Renal cortex interstitium (tissue), 11 donors: ENCODE data around the gene CYP27C1. TPM values are rescaled to one million over a fixed set of nuclear protein-coding genes. Genes with fewer than 3 reads are reported as not detected.

Experiments used
- DNase-seq, 11 donors: peaks; one replicate each; pipeline ENCODE4 v3.0.0-alpha.2; 2013; ENCODE audit warnings: low read depth in 9 of 11, low spot score in 4 of 11; ENCODE audit errors: extremely low read depth in 1 of 11
- polyA plus RNA-seq, 3 donors: library from polyadenylated mRNA; unstranded; fragments of 120-200 nt; gene quantifications; one replicate each; pipeline ENCODE4 v1.2.1, GENCODE V29; 2013; ENCODE audit not compliant: insufficient read length in 3 of 3

CYP27C1 gene
- polyA plus RNA-seq, 3 donors, result 7.0 to 12.3 (median 8.9) TPM

DNA sequence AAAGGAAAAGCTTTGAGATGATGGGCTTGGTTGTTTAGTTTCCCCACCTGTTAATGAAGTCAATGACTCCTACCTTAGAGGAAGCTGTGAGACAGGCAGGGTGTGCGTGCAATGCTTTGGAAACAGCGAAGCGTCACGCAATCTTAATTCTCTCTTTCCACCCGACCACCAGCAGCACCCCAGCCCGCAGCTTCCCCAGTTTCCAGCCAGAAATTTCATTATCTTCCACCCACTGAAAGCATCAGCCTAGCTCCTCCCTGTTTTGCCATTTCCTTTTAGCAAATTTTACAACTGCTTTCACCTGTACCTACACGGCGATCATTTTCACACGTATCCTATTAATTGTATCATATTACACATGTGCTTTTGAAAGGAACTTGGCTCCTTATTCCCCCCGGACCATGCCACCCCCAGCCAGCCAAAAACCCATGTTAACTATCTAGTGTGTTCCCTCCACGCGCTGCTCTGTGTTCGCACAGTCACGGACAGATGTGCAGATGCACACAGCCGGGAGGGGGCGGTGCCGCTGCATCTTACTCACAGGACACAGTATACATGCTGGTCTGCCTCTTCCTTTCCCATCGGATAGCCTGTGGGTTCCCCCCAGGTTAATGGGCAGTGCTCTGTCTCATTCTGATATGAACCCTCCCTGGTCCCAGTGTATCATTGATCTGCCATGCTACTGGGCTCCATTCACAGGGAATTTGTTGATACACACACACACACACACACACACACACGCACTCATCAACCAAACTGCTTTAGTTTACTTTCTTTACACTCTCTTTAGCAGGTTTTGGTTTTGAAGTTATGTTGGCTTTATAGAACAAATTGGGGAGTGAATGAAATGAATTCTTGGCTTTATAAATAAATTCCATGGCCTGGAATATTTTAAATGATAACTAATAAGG is 22.4 kb downstream of the CYP27C1 start:
- DNase-seq, result peak in 1 of 11 donors; percentile 31

DNA sequence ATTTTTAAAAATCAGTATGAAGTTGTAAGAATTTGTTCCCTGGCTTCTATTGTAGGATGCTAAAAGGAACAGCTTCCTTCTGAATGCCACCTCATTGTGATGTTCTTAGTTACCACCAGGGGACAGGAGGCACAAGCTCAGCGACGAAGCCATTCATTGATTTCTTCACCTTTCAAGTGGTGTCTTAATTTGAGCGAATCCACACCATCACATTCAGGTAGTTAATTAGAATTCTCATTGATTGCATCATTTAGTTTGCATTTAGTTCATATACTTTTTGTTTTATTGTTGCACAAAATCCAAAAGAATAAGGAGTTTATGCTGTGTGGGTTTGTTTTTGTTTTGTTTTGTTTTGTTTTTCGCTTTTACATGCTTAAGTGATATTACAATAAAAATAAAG is 23.1 kb downstream of the CYP27C1 start:
- no peak for DNase-seq

DNA sequence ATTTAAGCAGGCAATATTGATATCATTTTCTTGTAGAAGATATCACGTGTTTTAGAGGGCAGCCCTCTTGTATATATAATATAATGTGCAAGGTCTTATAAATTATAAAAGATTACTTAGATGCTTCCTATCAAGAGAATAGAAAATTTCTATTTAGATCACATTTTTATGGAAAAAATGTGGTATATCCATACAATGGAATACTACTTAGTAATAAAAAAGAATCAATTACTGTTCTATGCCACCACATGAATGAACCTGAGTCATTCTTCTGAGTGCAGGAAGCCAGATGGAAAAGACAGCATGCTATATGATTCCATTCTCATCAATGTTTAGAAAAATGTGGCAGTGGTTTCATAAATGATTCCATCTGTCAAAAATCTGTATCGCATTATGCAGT is 23.6 kb downstream of the CYP27C1 start:
- DNase-seq, result no peak

DNA sequence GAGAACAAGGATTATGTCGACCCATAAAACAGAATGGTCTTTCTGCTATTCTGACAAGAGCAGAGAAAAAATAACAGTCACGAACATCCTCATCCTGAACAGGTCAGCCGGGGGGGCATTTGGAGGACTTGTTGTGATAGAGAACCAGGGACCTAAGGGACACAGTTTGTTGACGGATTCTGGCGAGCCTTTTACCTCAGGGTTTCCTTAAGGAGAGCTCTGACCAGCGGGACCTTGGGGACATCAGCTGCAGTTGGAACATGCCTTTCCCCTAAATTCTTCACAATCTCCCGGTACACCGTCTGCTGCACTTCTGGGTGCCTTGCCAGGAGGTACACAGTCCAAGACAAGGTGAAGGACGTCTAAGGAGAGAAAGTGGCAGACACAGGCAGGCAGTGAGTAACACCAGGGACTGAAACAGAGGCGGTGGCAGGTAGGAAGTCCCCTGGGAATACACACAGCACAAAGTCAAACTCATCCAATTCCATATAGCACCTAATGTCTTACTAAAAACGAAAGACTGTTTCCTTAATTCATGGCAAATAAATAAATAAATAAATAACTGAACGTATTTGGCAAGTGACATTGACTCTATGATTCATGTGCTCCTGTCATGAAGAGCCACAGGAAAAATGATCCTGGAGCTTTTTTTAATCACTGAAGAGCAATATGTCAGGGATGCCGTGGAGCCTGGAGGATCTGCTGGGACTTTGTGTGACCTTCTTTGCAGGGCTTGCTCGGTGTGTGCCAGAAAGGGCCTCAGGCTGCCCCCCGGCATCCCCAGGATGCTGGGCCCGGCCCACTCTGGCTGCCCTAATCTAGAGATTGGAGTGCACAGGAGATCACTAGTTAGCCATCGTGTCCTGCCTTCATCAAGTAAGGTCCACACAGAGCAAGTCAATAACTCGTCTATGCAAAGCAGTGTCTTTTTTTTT is 24.7 kb downstream of the CYP27C1 start:
- DNase-seq, result no peak

DNA sequence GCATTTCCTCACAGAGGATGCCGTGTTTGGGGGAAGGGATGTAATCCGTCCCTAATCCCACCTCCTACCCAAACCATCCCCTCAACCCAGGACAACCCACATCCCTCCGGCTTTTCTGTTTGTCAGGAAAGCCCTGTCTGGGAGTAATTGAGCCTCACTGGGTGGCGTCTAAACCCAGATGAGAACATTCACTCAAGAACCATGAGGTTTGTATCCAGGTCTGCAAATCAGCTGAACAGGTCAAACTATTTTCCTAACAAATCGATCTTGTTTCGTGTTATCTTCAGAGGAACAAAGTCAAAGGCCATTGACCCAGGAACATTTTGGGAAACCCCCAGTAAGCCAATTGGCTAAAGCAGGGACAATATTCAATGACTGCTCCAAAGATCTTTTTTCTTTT is 25.7 kb downstream of the CYP27C1 start:
- no peak for DNase-seq

DNA sequence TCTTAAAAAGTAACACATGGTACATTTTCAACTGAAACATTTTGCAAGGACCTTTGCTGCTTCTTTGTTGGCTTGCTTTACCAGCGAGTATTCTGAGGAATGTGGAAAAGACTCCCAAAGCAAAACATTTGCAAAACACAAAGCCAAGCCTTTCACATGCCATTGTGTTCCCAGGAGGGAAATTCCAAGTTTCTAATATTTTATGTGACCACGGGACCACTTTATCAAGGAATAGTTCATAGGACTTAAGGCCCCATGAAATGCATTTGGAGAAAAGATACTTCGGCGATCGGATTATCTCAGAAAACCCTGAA is 26.2 kb downstream of the CYP27C1 start:
- peak in 1 of 11 donors; percentile 49 for DNase-seq

DNA sequence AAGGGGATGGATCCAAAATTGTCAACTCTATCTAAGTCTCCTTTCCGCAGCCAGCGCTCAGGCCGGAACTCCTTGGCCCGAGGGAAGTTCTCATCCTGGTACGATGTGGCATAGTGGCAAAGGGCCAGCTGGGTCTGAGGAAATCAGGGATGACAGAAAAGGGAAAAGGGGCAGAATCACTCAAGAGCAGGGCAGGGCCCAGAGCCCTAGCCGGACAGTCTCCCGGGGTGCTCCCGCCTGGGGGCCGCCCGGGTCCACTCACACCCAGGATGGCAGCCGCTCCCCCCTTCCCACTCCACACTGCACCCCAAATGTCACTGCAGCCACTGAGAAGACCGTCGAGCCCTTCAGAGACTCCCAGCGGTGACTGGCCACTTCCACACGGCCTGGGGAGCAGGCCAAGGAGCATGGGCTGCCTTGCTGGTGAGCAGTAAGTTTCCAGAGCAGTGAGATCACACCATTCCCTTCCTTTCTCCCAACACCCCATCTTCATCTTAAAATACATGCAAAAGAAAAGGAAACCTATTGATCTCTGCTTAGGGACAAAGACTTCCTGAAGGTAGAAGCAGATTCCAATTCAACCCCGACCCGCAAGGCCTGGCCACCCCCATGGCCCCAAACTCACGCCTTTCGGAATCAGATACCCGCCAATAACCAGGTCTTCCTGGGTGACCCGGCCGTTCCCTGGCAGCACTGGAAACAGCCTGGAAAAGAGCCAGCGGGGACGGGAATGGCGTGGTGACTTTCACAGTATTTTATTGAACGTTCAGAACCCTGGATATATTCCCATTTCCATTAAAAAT is 26.7 kb downstream of the CYP27C1 start:
- DNase-seq, result no peak

DNA sequence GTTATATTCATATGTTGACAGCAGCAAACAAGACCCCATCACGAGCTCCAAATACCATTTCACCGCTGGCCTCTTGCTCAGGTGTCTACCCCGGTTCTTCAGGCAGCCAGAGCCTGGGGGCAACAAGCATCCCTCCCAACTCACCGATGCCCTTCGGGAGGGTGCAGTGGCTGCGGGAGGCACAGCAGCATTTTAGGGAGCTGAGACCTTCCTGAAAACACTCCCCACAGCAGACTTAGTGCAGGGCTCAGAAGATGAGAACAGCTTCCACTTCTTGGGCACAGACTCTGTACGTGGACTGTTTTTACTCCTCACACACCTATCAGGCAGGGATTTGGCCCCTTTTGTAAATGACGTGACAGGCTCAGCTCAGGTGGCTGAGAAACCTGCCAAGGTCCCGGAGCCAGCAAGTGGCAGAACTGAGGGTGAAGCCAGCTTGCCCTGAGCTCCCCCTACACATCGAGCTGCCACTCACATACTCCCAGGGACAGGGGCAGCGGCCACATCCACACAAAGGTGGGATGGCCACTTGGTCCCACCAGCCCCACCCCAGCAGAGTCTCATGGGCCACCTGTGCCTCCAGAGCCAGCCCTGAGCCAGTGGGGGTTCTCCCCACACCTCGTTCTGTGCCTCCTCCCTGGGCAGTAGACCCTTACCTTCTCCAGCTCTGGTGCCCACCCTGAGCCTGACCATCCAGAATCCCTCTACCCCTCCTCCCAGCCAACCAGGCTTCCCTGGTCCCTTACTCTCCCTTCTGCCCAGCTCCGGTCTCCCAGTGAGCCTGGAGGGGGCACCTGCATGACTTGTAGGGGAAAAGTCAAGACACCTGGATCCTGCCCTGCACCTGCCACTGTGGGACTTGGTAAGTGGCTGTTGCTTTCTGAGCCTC is 28.5 kb downstream of the CYP27C1 start:
- DNase-seq, result no peak

DNA sequence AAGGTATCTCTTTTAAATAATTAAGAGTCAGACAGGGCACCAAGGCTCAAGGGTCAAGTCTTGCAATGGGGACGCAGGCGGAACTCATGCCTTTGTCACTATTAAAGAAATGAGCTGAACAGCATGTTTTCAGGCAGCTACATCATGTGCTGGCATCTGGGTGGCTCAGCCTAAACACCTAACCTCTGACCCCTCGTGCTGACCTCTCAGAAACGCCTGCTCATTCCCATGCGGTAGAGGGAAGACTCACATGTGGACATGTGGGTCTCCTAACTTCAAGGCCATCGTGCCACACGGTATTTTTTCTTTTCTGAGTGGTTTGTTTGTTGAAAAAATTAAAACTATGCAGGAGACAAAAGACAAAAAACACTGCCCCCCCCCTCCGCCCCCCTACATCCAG is 31.3 kb downstream of the CYP27C1 start:
- DNase-seq, result no peak

DNA sequence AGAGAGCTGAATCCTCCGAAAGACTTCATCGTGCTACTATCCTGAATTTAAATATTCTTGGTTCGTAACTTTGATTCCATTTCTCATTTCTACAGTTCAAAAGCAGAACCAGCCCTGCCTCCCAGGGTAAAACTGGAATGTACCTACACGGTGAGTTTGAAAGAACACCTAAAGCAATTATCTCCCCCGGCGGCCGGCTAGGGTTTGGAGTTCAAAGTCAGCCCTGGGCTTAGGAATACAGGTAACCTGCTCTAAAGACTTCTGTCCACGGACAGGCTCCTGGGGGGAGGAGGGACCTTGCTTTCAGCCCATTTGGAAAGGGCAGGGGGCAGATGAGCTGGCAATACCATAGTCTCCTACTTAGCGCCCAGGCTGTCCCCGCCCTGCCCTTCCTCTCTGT is 32.3 kb downstream of the CYP27C1 start:
- DNase-seq, result no peak

DNA sequence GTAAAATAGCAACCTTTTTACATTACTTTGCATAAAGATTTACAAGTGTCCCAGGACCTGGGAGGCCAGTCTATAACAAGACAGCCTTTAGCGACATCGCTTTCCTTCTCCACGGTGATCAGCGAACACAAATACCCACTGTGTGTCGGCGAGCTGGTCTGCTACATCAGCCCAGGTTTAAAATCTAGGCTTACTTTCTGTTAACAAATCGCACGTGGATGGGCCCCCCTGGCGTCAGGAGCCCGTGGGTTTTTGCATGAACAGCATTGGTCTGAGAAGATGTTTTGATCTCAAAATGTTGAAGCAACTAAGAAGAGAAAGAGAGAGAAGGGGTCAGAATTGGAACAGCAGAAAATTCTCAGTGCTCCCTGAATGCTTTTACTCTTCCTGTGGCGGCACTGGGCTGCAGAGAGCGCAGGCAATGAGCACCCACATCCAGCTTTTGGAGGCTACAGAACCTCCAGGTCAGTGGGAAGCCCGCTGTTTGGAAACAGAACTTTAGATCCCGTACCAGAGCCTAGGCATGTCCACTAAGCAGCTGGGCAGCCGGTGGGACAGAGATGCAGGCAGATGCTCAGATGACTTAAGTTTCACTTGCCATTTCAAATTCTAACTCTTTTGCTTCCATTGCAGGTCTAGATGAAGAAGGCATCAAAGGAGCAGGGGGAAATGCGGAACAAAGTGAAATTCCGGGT is 32.9 kb downstream of the CYP27C1 start:
- DNase-seq, result no peak

DNA sequence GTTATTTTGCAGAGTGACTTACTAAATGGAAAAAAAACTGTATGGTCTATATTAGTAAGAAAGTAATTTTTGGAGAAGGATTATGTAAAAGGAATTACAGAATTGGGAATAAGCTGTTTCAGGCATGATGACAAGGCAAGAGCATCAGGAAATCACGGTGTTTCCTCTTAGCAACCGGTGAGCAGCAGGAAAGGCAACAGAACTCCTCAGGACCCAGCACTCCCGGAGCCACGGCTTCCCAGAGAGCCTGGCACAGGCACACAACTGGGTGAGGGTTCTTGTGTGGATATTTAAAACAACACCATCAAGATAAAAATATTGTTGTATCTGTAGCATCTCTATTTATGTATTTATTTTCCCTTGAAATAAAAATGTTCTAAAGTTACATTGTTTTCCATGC is 34.4 kb downstream of the CYP27C1 start:
- no peak for DNase-seq

DNA sequence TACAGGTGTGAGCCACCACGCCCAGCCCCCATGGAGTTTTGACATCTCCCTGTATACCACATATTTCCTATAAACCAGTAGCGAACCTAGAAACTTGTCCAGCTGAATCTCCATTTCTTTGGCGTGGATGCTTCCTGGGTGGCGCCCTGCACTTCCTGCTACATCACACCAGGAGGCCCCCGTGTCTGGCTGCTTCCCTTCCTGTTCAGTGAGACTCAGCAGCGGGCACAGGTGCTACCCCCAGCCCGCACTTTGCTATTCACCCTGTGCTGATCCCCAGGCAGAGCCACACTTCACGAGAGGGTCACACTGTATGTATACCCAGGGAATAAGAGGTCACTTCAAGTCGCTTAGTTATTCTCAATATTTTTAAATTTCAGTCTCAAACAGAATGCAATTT is 35.0 kb downstream of the CYP27C1 start:
- no peak for DNase-seq

DNA sequence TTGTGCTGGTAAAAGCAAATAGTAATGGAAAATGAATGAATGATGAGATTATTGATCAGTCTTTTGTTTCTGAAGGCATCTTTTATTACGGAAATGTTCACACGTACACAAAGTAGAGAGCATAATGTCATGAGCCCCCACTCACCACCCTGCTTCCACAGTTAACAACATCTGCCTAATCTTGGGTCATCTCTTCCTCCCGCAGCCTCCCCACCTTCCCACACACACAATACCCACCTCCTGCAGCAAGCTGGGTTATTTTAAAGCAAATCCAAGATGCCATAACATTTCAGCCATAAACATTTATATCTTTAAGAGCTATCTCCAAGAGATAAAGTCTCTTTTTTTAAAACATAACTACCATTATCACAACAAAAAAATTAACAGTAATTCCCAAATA is 36.3 kb downstream of the CYP27C1 start:
- DNase-seq, result no peak

DNA sequence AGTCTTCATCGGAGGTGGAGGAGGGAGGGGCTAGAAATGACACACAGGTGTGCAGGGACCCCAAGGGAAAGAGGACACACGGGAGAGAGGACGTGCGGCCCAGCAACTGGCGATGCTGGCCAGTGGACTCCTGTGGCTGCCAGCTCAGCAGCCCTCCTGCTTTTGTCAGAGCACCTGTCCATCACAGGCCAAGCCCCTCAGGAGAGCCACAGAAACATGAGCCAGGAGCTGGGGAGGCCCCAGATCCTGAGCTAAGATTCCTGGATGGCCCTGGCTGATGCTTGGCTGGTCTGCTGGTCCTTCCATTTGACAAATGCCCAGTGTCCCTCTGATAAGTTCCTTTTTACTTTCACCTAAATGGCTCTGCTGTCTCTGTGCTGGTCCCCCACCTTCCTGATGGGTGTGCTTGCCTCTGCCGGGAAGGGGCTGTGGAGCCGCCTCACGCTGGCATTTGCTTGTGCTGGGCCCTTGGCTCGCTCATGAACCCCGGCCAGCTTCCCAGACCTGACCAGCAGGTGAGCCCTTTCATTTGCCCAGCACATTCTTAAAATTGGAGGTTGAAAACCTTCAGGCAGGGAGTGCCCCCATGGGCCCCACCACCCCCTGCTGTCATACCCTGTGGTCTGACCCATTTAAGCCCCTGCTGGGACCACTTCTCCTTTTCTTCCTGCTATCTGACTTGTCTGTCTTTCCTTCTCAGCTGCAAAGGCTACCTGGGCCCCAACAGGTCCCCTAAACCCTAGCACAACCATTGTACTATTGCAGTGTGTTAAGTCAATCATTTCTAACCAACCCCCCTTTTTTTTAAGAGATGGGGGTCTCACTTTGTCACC is 37.3 kb downstream of the CYP27C1 start:
- DNase-seq, result no peak

DNA sequence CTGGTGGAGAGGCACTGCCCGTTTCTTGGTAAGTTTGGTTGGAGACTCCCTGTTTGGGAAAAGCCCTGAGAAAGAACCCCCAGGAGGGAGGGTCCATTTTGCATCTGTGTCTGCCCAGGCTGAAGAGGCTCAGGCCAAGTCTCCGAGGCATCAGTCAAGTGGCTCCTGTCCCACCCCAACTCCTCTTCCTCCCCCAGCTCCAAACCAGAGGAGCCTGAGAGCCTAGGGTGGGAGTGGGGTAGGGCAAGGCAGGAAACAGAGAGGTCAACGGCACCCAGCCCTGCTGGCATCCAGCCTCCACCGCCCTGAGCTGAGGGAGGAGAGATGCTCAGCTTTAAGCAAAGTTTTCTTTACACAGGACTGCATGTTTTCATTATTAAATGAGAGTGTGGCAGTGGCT is 38.2 kb downstream of the CYP27C1 start:
- no peak for DNase-seq

DNA sequence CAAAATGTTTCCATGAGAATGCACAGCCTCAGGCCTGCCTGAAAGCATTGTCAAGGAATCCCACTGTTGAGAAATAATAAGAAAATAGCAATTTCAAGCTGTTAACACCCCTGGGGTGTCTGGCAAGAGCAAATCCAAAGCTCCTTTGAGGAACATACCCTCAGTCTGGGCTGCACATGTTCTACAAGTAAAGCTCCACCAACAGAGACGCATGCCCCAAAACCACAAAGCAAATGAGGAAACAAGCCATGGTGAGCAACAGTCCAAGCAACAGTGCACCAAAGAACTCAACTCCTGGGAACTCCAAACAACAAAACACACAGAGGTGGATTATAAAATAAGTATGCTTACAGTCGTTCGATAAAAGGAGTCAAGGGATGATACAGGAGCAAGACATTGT is 40.3 kb downstream of the CYP27C1 start:
- no peak for DNase-seq
